Cardiac muscle cell (in vitro differentiated cells and primary cell): ENCODE measurements around the gene ANKRD13C. TPM values are rescaled to one million over a fixed set of nuclear protein-coding genes. Genes with fewer than 3 reads are reported as not detected.

Experiments
- DNase-seq, 2 donors: peaks; one replicate each; pipeline versions ENCODE4 v3.0.0 to v3.0.0-alpha.2; 2010 to 2017; ENCODE audit warnings: low read depth in 1 of 2, low spot score in 1 of 2
- H3K27ac ChIP-seq: fragments of 200-600 bp; sonication (generic); 2 replicates; pipeline ENCODE4 v1.5.1; 2016
- H3K27me3 ChIP-seq: fragments of 200-600 bp; sonication (generic); 2 replicates; pipeline ENCODE4 v1.6.0; 2016; ENCODE audit warnings: control low read depth
- H3K36me3 ChIP-seq: fragments of 200-600 bp; sonication (generic); 2 replicates; pipeline ENCODE4 v1.5.1; 2016; ENCODE audit warnings: control low read depth
- H3K4me1 ChIP-seq: fragments of 200-600 bp; sonication (generic); 2 replicates; pipeline ENCODE4 v1.8.1; 2017; ENCODE audit warnings: low read depth, mild to moderate bottlenecking, mixed run types
- H3K4me3 ChIP-seq: fragments of 200-600 bp; sonication (generic); 2 replicates; pipeline ENCODE4 v1.5.1; 2016; ENCODE audit warnings: mild to moderate bottlenecking
- H3K9me3 ChIP-seq: fragments of 200-600 bp; sonication (generic); 2 replicates; pipeline ENCODE4 v1.5.1; 2017; ENCODE audit warnings: low read depth, mild to moderate bottlenecking, control low read depth
- polyA plus RNA-seq: library from polyadenylated mRNA; unstranded; fragments of >200 nt; fragmentation: Nextera tagmentation; extraction: Ambion mirVana; gene quantifications from 2 replicates; pipeline ENCODE4 v1.2.1, GENCODE V29; 2016
- total RNA-seq: library from RNA; depleted of rRNA; stranded (reverse); fragments of >200 nt; gene quantifications from 2 replicates; pipeline ENCODE4 v1.2.3, GENCODE V29; 2016
- TF ChIP-seq, protein P1 (sequence below): IDR thresholded peaks from 2 replicates; pipeline ENCODE4 v1.5.1; 2012; ENCODE audit warnings: low read depth, mild to moderate bottlenecking, low read length

The ANKRD13C gene
- total and polyA plus RNA-seq, 2 experiments from 2014 or later: 18.2 to 26.3 TPM

DNA sequence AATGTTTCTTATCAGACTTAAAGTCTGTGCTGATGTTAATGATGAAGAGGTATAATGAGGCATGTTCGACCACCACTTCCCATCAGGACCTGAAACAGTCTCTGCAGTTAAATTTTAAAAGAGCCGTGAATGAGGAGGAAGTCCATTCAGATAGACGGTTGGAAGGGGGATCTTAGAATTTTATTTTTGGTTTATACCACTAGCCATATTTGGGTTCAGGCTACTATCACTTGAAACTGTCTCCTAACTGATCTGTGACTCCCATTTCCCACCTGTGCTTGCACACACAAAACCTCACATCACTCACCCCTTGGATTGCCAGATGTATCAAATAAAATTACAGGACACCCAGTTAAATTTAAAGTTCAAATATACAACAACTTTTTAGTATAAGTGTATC is 9.9 kb upstream of the ANKRD13C start:
- TF ChIP-seq, protein P1, sequence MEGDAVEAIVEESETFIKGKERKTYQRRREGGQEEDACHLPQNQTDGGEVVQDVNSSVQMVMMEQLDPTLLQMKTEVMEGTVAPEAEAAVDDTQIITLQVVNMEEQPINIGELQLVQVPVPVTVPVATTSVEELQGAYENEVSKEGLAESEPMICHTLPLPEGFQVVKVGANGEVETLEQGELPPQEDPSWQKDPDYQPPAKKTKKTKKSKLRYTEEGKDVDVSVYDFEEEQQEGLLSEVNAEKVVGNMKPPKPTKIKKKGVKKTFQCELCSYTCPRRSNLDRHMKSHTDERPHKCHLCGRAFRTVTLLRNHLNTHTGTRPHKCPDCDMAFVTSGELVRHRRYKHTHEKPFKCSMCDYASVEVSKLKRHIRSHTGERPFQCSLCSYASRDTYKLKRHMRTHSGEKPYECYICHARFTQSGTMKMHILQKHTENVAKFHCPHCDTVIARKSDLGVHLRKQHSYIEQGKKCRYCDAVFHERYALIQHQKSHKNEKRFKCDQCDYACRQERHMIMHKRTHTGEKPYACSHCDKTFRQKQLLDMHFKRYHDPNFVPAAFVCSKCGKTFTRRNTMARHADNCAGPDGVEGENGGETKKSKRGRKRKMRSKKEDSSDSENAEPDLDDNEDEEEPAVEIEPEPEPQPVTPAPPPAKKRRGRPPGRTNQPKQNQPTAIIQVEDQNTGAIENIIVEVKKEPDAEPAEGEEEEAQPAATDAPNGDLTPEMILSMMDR: no peak
- no peak overlapping the region for H3K4me3 ChIP-seq
- H3K27me3 ChIP-seq: no peaks in the 10 kb centered on the region
- H3K27ac ChIP-seq: no peak overlapping the region
- H3K9me3 ChIP-seq: no peaks in the 10 kb centered on the region
- H3K36me3 ChIP-seq: no peaks in the 10 kb centered on the region
- DNase-seq: no peak
- no peaks in the 10 kb centered on the region for H3K4me1 ChIP-seq

DNA sequence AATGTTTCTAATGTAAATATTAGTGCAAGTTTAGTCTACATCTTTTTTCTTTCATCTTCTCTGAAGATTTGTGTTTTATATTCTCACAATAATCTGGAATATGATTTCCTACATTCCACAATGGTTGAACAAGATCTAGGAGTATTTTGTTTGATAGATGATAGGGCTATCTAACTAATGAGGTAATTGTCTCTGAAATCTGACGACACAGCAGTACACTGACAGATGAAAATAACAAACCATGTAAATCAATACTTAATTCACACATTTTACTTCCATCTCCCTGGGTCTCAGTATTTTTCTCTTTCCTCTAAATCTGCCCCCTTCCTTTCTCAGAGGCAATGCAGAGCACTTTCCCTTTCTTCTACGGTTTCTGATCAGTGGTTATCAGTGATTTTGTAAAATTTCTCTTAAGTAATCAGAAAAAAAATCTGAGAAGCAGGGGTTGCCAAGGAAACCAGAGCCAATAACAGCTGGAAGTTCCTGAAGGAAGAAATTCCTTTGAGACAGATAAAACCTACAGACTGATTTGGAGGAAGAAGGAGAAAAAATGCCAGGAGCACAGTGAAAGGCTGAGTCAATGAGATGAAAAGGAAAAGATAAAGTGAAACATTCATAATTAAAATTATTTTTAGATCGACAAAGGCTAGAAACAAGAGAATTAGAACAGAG is 7.3 kb upstream of the ANKRD13C start:
- no peaks in the 10 kb centered on the region for H3K4me1 ChIP-seq
- peak overlapping the region; percentile 6 for H3K27ac ChIP-seq
- no peak overlapping the region for H3K4me3 ChIP-seq
- TF ChIP-seq, protein P1: no peak
- peak in 1 of 2 donors; percentile 67 for DNase-seq
- no peaks in the 10 kb centered on the region for H3K36me3 ChIP-seq
- no peaks in the 10 kb centered on the region for H3K9me3 ChIP-seq
- H3K27me3 ChIP-seq: no peaks in the 10 kb centered on the region

DNA sequence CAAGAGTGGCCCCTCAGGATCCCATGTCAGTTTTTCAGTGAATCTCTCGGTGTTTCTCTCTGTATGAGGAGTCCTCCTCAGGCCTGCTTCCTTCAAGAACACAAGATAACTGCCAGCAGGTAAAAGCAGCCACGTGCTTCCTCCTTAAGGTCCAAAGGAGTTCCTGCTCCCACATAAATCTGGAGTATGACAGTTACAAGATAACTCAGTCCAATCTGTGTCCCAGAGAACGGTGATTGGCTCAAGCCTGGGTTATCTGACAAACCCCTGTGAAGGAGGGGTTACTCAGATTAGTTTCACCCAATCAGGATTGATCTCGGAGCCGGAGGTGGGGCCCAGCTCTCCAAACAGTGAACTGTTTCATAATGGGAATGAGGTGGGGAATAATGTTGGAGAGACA is 5.8 kb upstream of the ANKRD13C start:
- Histone ChIP-seq H3K36me3 (no peaks in the 10 kb centered on the region), H3K4me3 (no peak overlapping the region), H3K9me3 (no peaks in the 10 kb centered on the region), H3K27ac (no peak overlapping the region), H3K4me1 (no peaks in the 10 kb centered on the region), H3K27me3 (no peaks in the 10 kb centered on the region)
- DNase-seq: no peak
- TF ChIP-seq, protein P1: no peak

DNA sequence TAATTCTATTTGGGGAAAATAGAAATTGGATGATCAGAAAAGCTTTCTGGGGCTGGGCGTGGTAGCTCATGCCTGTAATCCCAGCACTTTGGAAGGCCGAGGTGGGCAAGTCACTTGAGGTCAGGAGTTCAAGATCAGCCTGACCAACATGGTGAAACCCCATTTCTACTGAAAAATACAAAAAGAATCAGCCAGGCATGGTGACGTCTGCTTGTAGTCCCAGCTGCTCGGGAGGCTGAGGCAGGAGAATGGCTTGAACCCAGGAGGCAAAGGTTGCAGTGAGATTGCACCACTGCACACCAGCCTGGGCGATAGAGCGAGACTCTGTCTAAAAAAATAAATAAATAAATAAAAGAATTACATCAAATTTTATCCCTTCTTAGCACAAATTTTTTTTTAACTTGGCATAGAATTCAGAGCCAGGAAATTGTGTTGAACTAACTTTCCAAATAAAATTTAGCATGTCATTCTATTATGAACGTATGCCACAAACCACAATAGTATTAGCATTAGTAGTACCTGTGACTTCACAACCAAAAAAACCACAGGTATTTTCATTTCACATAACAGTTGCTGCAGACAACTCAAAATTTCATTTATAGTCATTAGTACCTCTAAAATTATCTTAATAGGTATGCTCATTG is 4.5 kb upstream of the ANKRD13C start:
- DNase-seq: peak in 1 of 2 donors; percentile 13
- H3K36me3 ChIP-seq: no peaks in the 10 kb centered on the region
- H3K9me3 ChIP-seq: no peaks in the 10 kb centered on the region
- TF ChIP-seq, protein P1: no peak
- H3K4me3 ChIP-seq: no peak overlapping the region
- no peak overlapping the region for H3K27ac ChIP-seq
- H3K4me1 ChIP-seq: no peaks in the 10 kb centered on the region
- H3K27me3 ChIP-seq: no peaks in the 10 kb centered on the region

DNA sequence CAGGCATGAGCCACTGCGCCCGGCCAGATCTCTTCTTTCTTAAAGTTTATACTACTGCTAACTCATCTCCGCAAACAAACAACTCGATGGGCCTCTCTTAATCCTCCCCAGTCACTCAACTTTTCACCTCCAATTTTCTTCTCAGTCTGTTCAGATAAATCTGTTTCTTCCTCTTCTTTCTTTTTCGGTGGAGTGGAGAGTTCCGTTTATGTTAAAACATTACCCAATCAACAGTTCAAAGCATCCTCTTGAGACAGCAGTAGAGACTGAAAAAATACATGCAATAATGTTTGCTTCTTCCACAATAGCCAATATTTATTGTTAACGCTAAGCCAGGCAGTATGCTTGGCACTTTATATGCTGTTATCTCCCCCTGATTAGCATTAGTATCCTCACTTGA is 1.4 kb upstream of the ANKRD13C start:
- Histone ChIP-seq H3K9me3 (no peaks in the 10 kb centered on the region), H3K27me3 (no peaks in the 10 kb centered on the region), H3K27ac (no peak overlapping the region), H3K4me1 (peaks cover 4% of the 10 kb centered on the region), H3K4me3 (no peak overlapping the region), H3K36me3 (no peaks in the 10 kb centered on the region)
- TF ChIP-seq, protein P1: no peak
- DNase-seq: no peak
